ENCODE results near the gene IGF1R. TPM values are rescaled to one million over a fixed set of nuclear protein-coding genes. Genes with fewer than 3 reads are reported as not detected.

Gene IGF1R
- total and polyA plus RNA-seq, 2 of the 13 experiments (the other 11 are each of a cell fraction or from before 2014, with no cell fraction given): 15.9 to 18.4 TPM

- TF ChIP-seq TERF1 (CRISPR knock-in tag; IDR thresholded peaks at IDR 0.05): 0 out of 2 replicates have a peak, but pooled peaks have one; percentile 51
- no peak for TF ChIP-seq POLR2AphosphoS2 (IDR thresholded peaks at IDR 0.05; ENCODE audit: low read depth, low read length)
- TF ChIP-seq ZBTB25 (CRISPR knock-in tag; IDR thresholded peaks at IDR 0.05): no peak
- TF ChIP-seq ZNF788 (CRISPR knock-in tag; IDR thresholded peaks at IDR 0.05; ENCODE audit: borderline replicate concordance): peak; percentile 16; the same call in 1 of the 2 replicates
- TF ChIP-seq ZNF687 (CRISPR knock-in tag; IDR thresholded peaks at IDR 0.05): peak; percentile 94
- TF ChIP-seq REST (IDR thresholded peaks at IDR 0.05; ENCODE audit: borderline replicate concordance in 1 of 2, low read depth in 1 of 2, low read length in 2 of 2): no peak
- 0 out of 2 replicates have a peak, but pooled peaks have one; percentile 73 for TF ChIP-seq REXO4 (CRISPR knock-in tag; IDR thresholded peaks at IDR 0.05; ENCODE audit: borderline replicate concordance)
- TF ChIP-seq ZNF670 (CRISPR knock-in tag; IDR thresholded peaks at IDR 0.05; ENCODE audit: borderline replicate concordance): no peak
- no peak for TF ChIP-seq ATM (IDR thresholded peaks at IDR 0.05; ENCODE audit: borderline replicate concordance)
- TF ChIP-seq ZNF33B (CRISPR knock-in tag; IDR thresholded peaks at IDR 0.05): no peak
- peak; percentile 50; the same call in 1 of the 2 replicates for TF ChIP-seq ZNF746 (CRISPR knock-in tag; IDR thresholded peaks at IDR 0.05)
- TF ChIP-seq ZNF296 (CRISPR knock-in tag; conservative IDR thresholded peaks at IDR 0.05): no peak
- 0 out of 2 replicates have a peak, but pooled peaks have one; percentile 43 for TF ChIP-seq CCDC6 (CRISPR knock-in tag; IDR thresholded peaks at IDR 0.05)
- no peak for TF ChIP-seq SMYD3 (CRISPR knock-in tag; IDR thresholded peaks at IDR 0.05)
- TF ChIP-seq ZSCAN29 (CRISPR knock-in tag; conservative IDR thresholded peaks at IDR 0.05): no peak
- TF ChIP-seq KLF11 (CRISPR knock-in tag; IDR thresholded peaks at IDR 0.05): no peak
- no peak for TF ChIP-seq RFXAP (CRISPR knock-in tag; IDR thresholded peaks at IDR 0.05; ENCODE audit: borderline replicate concordance)
- no peak for TF ChIP-seq IRX3 (CRISPR knock-in tag; IDR thresholded peaks at IDR 0.05; ENCODE audit: borderline replicate concordance, low read depth)
- TF ChIP-seq ZNF850 (CRISPR knock-in tag; conservative IDR thresholded peaks at IDR 0.05): no peak
- TF ChIP-seq ZNF460 (CRISPR knock-in tag; IDR thresholded peaks at IDR 0.05; ENCODE audit: borderline replicate concordance): no peak
Observed at GRCh38 chr15:98650417-98651035, 2.2 kb downstream of the IGF1R start (continued).
